Kasumi-1 (cell line): ENCODE measurements around the gene ZNF689.

Experiments
- DNase-seq, 2 experiments: peaks; one replicate each; lab custom pipeline; 2025; lab: John Stamatoyannopoulos, UW

ZNF689 gene

DNA sequence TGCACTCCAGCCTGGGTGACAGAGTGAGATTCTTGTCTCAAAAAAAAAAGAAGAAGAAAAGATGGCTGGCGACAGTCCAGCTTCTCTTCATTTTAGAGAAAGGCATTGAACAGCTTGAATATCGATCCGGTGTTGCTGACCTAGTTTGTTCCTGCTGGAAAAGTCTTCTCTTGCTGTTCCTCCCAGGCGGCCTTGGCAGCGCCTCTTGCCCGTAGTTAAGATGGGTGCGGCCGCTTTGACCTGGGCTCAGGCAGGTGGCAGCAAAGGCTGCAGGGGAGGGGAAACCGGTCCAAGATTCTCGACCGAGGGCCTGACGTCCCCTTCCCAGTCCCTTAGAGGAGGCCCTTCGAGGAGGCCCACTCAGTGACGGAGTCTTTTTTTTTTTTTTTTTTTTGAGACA is 48.2 kb downstream of the ZNF689 start:
- no peak for DNase-seq

GRCh38 chr16:30561089-30561816 is 48.9 kb downstream of the ZNF689 start:
- no peak for DNase-seq

- DNase-seq = no peak
Measured at GRCh38 chr16:30559690-30560089, 50.5 kb downstream of the ZNF689 start.

GRCh38 chr16:30558789-30559377 is 51.3 kb downstream of the ZNF689 start:
- no peak for DNase-seq

DNA sequence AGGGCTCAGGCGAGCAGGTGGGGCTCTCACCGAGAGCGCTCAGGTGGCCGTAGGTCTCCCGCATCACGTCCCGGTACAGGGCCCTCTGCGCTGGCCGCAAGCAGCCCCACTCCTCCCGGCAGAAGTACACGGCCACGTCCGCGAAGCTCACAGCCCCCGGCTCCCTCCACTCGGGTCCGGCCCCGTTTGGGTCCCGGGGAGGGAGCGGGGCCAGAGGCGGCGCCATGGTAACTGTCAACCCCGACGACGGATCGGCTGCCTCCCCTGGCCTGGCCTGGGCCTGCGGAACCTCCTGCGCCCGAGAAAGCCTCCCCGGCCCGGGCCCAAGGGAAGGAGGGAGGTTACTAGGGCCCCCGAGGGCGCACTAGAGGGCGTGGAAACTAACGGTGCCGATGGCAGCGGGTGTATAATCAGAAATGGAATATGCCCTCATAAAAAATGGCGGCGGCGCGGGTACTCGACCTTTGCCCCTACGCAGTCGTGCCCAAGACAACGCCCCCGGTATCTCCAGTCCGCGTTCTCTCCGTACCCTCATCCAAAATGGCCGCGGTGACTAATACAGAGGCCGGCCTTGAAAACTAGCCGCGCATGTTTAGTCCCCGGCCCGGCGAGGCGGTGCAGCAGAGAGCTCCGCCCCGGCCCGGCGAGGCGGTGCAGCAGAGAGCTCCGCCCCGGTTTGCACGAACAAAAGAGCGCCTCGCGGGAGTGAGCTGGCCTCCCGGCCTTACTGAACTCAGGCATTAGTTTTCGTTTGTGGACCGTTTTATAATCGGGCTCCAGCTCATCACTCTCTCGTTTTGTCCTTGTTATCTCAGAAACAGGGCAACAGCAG is 52.0 kb downstream of the ZNF689 start, which contains the start of gene ZNF764:
ZNF764 (minus strand) TSS at position 418 of the 832 bp plus-strand sequence; CDS start at position 226, 192 bp downstream.
- peak; percentile 86 to 88 for DNase-seq

GRCh38 chr16:30557707-30557956 is 52.6 kb downstream of the ZNF689 start:
- DNase-seq = no peak

DNA sequence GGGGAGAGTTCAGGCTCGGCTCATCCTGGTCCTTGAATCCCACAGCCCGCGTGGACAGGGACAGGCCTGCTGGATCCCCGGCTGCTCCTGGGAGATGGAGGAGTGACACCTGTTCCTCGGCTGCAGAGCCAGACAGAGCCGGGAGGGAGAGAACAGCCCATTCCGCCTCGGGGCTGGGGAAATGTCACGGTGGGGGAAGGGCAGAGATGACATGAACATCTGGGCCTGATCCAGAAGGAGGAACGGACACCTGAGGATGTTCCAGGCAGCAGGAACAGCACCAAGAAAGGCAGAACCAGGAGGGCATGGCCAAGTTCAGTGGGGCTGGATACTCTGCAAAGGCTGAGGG is 54.1 kb downstream of the ZNF689 start:
- DNase-seq = no peak

DNA sequence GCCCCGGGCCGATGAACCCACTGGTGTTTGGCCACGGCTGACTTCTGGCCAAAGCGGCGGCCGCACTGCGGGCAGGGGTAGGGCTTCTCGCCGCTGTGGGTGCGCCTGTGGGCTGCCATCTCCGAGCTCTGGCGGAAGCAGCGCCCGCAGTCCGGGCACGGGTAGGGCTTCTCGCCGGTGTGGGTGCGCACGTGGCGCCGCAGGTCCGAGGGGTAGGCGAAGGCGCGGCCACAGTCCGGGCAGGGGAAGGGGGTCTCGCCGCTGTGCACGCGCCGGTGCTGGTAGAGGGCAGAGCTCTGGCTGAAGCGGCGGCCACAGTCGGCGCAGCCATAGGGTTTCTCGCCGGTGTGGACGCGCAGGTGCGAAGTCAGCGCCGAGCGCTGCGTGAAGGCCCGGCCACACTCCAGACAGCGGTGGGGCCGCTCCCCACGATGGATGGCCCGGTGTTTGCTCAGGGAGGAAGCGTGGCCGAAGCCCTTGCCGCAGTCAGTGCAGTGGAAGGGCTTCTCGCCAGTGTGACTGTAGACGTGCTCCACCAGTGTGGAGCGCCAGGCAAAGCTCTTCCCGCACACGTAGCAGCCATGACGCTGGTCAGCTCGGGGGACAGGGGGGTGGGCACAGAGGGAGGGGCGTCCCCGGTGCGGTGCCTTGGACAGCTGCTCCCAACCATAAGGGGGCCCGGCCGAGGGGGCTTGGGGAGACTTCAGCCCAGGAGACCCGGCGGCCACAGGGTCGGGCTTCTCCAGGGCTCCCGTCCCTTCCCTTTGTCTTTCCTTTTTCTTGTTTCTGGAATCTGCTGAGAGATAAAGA is 54.7 kb downstream of the ZNF689 start:
- no peak for DNase-seq

GRCh38 chr16:30554557-30555314 is 55.5 kb downstream of the ZNF689 start:
- DNase-seq = no peak

GRCh38 chr16:30553393-30553899 is 56.7 kb downstream of the ZNF689 start:
- peak in 1 of 2 experiments; percentile 14 for DNase-seq

DNA sequence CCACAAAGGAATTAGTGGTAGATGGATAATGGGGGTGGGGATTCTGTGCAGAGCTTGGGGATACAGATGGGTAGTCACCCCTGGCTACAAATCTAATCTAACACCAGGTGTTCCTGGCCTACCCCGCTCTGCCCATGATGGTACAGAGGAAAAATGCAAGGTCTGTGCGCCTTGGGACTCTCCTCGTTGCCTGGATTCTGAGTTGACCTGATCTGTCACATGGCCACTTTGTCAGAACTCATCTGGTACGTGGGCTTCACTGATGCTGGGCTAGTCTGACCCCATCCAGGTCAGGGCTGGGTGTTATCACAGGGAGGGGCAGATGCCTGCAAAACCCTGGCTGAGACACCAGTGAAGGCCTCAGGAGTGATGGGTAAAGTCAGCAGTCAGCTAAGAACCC is 57.2 kb downstream of the ZNF689 start:
- no peak for DNase-seq
